Rectal smooth muscle tissue (tissue), 1 donor: ENCODE results near the gene ITPR1.

Experiments
- H3K27ac ChIP-seq: one replicate; pipeline ENCODE4 v1.7.0; 2013; ENCODE audit warnings: low read depth, low read length, inconsistent platforms
- H3K27me3 ChIP-seq: one replicate; pipeline ENCODE4 v1.7.0; 2013; ENCODE audit warnings: low read length; ENCODE audit not compliant: control insufficient read depth, insufficient read depth
- H3K36me3 ChIP-seq: one replicate; pipeline ENCODE4 v1.7.0; 2013; ENCODE audit warnings: low read length; ENCODE audit not compliant: control insufficient read depth, insufficient read depth
- H3K4me1 ChIP-seq: one replicate; pipeline ENCODE4 v1.7.0; 2013; ENCODE audit warnings: low read length; ENCODE audit not compliant: control insufficient read depth, insufficient read depth
- H3K4me3 ChIP-seq: one replicate; pipeline ENCODE4 v1.7.0; 2013; ENCODE audit warnings: low read length
- H3K9ac ChIP-seq: one replicate; pipeline ENCODE4 v1.7.0; 2013; ENCODE audit warnings: low read length

ITPR1 gene

DNA sequence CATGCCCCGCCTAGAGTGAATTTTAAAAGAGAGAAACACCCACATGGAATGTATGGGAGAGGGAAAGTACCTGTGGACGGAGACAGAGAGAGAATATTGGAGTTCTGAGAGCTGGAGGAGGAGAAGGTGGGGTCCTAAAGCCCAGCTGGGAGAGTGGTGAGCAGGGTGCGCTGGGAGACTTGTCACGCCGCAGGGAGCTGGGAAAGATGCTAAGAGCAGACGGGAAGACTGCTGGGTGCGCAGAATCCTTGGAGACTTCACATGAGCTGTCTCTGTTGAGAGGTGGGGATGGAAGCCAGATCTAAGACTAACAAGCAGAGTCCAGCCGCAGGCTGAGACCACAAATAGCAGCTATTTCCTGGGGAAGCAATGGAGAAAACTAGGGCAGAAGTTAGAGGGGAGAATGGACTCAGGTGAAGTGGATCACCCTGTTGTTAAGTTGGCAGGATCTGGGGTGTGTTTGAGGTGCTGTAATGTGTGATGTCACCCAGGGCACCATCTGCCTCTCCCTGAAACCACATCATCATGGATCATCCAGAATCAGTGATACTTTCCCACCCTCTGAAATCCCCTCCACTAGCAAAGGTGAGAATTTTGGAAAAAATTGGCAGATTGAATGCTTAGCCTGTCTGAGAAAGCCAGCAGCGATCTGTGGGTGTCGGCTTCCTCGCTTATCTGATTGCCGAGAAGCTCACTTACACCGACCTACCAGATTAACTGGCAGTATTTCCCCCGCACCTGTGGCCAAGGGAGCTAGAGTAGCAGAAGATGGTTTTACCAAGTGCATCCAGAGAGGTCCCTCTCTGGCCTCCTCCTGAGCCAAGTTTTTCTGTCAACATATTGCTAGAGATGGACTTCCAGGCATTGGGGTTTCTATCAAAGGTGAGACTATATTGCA, 311.3 kb downstream of the ITPR1 start:
- Histone ChIP-seq H3K27ac (no peak overlapping the region), H3K36me3 (peaks cover 17% of the 10 kb centered on the region), H3K4me3 (no peak overlapping the region), H3K27me3 (no peaks in the 10 kb centered on the region), H3K9ac (no peak overlapping the region), H3K4me1 (no peaks in the 10 kb centered on the region)

- Histone ChIP-seq H3K4me1 (no peaks in the 10 kb centered on the region), H3K9ac (no peak overlapping the region), H3K27me3 (no peaks in the 10 kb centered on the region), H3K4me3 (no peak overlapping the region), H3K27ac (no peak overlapping the region), H3K36me3 (peaks cover 17% of the 10 kb centered on the region)
Measured at GRCh38 chr3:4805662-4806061, 312.5 kb downstream of the ITPR1 start.

GRCh38 chr3:4806535-4807108, 313.5 kb downstream of the ITPR1 start:
- Histone ChIP-seq H3K27ac (no peak overlapping the region), H3K4me3 (no peak overlapping the region), H3K36me3 (peaks cover 17% of the 10 kb centered on the region), H3K4me1 (no peaks in the 10 kb centered on the region), H3K9ac (no peak overlapping the region), H3K27me3 (no peaks in the 10 kb centered on the region)

DNA sequence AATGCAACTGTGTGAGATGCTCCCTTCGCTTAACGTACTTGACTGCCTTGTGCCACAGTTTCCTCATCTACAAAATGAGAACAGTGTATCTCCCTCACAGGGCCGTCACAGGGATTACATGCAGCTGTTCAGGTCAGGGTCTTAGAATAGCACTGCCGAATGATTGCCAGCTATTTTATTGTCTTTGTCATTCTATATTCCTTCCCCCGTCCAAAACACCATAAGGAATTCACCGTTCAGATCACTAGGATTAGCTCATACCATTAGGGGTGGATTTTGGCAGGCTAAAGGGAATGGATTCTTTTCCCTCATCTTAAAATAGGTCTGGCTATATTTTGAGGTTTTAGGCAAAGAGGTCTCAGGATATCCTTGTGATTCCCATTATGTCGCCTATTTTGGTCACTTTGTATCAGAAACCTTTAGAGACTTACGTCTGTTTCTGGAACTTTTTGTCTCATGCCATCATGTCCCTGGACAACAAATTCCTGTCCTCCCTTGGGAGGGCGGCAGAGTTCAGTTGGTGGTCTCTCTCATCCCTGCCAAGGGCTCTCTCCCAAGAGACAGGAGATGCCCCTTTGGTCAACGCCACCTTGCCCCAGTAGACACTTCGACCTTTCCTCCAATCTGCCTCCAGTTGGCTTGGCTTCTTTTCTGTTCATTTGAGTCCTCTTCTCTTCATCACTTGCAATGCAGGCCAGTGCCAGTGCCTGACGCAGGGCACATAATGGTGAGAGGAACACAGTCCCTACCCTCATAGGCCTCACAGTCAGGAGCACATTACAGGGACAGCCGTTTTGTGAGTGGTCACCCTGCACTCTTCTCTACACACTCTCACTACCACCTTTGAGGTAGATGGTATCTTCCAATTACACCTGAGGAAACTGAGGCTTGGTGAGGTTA, 314.5 kb downstream of the ITPR1 start:
- Histone ChIP-seq H3K9ac (no peak overlapping the region), H3K27me3 (no peaks in the 10 kb centered on the region), H3K4me3 (no peak overlapping the region), H3K27ac (no peak overlapping the region), H3K4me1 (peaks cover 1% of the 10 kb centered on the region), H3K36me3 (peaks cover 14% of the 10 kb centered on the region)

DNA sequence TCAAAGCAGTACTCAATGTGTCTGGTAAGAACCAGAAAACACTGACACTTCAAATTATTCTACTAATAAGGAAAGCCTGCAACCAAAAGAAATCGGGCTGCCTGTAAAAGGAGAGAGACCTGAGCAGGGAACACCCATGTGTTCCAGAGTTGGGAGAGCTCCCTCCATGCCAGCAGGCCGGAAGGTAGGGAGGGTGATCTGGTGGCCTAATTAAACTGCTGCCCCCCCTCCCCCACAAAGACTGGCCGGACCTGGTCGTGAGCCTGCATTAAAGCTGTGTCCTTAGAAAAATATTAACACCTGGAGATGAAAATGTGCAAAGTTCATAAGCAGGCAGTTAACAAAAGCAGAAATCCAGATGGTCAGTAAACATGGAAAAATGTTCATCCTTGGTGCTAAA, 315.5 kb downstream of the ITPR1 start:
- Histone ChIP-seq H3K9ac (no peak overlapping the region), H3K36me3 (peaks cover 16% of the 10 kb centered on the region), H3K27ac (no peak overlapping the region), H3K4me3 (no peak overlapping the region), H3K27me3 (no peaks in the 10 kb centered on the region), H3K4me1 (peaks cover 5% of the 10 kb centered on the region)

- H3K36me3 ChIP-seq: peaks cover 17% of the 10 kb centered on the region
- no peak overlapping the region for H3K27ac ChIP-seq
- no peak overlapping the region for H3K9ac ChIP-seq
- H3K27me3 ChIP-seq: no peaks in the 10 kb centered on the region
- peaks cover 5% of the 10 kb centered on the region for H3K4me1 ChIP-seq
- no peak overlapping the region for H3K4me3 ChIP-seq
Measured at GRCh38 chr3:4809922-4810321, 316.8 kb downstream of the ITPR1 start.

- peak overlapping the region; percentile 18 for H3K27ac ChIP-seq
- peaks cover 11% of the 10 kb centered on the region for H3K36me3 ChIP-seq
- no peaks in the 10 kb centered on the region for H3K27me3 ChIP-seq
- no peak overlapping the region for H3K9ac ChIP-seq
- peaks cover 5% of the 10 kb centered on the region for H3K4me1 ChIP-seq
- H3K4me3 ChIP-seq: no peak overlapping the region
Measured at GRCh38 chr3:4812591-4812990, 319.4 kb downstream of the ITPR1 start.

- no peak overlapping the region for H3K9ac ChIP-seq
- no peaks in the 10 kb centered on the region for H3K27me3 ChIP-seq
- H3K4me3 ChIP-seq: no peak overlapping the region
- H3K36me3 ChIP-seq: peaks cover 16% of the 10 kb centered on the region
- H3K4me1 ChIP-seq: peaks cover 5% of the 10 kb centered on the region
- H3K27ac ChIP-seq: no peak overlapping the region
Measured at GRCh38 chr3:4813909-4814304, 320.8 kb downstream of the ITPR1 start.

GRCh38 chr3:4814305-4814903, 321.3 kb downstream of the ITPR1 start:
- Histone ChIP-seq H3K9ac (no peak overlapping the region), H3K4me3 (no peak overlapping the region), H3K36me3 (peaks cover 16% of the 10 kb centered on the region), H3K4me1 (peaks cover 5% of the 10 kb centered on the region), H3K27ac (no peak overlapping the region), H3K27me3 (no peaks in the 10 kb centered on the region)

DNA sequence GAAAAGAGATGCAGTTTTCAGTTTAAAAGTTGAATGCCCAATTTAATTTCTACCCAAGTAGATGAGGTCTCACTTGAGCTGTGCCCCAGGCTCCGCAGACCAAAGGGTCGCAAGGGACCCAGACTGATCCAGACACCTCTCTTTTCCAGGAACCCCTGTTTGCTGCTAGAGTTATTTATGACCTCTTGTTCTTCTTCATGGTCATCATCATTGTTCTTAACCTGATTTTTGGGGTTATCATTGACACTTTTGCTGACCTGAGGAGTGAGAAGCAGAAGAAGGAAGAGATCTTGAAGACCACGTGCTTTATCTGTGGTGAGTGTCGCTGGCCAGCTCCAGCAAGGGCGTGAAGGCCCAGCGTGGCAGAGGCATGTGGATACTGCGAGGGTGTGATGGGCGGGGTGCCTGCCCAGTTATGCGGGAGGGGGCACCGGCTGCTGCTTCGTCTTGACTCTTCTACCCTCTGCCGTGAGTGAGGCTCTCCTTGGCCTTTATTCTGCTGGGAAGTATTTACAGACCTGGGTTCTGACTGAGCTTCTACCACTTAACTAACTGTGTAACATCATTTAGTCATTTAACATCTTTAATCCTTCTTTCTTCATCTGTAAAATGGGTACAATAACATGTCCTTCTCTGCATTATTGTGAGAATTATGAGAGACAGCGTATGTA, 321.9 kb downstream of the ITPR1 start:
- no peak overlapping the region for H3K27ac ChIP-seq
- peaks cover 5% of the 10 kb centered on the region for H3K4me1 ChIP-seq
- no peak overlapping the region for H3K9ac ChIP-seq
- H3K36me3 ChIP-seq: peaks cover 16% of the 10 kb centered on the region
- H3K4me3 ChIP-seq: no peak overlapping the region
- no peaks in the 10 kb centered on the region for H3K27me3 ChIP-seq

DNA sequence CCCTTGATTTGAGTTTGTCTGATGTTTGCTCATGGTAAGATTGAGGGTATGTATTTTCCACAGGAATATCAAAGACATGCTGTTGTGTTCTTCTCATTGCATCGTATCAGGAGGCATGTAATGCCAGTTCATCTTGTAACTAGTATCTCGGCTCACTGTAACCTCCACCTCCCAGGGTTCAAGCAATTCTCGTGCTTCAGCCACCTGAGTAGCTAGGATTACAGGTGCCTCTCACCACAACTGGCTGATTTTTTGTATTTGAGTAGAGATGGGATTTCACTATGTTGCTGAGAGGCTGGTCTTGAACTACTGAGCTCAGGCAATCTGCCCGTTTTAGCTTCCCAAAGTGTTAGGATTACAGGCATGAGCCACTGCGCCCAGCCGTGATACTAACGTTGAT, 323.2 kb downstream of the ITPR1 start:
- no peaks in the 10 kb centered on the region for H3K27me3 ChIP-seq
- no peak overlapping the region for H3K27ac ChIP-seq
- H3K36me3 ChIP-seq: peaks cover 18% of the 10 kb centered on the region
- H3K4me1 ChIP-seq: peaks cover 5% of the 10 kb centered on the region
- H3K9ac ChIP-seq: no peak overlapping the region
- H3K4me3 ChIP-seq: no peak overlapping the region
